ENCODE data around the gene SLC25A26. TPM values are rescaled to one million over a fixed set of nuclear protein-coding genes. Genes with fewer than 3 reads are reported as not detected.

The SLC25A26 gene
- total and polyA plus RNA-seq, 2 donors (not counting 1 experiment from before 2014, with no cell fraction given): 14.2 to 29.0 TPM

GRCh38 chr3:66385066-66385465, 164.3 kb downstream of the SLC25A26 start:
- peaks cover 31% of the 10 kb centered on the region for H3K36me3 ChIP-seq (ENCODE audit: control insufficient read depth, insufficient read depth, low read length)
- no peak for DNase-seq (ENCODE audit: low read depth in 2 of 2)
- H3K4me1 ChIP-seq (ENCODE audit: control insufficient read depth, extremely low read depth, insufficient read depth, low read length): no peaks in the 10 kb centered on the region
- no peak overlapping the region for H3K9ac ChIP-seq (ENCODE audit: insufficient read depth, low read length)
- no peak overlapping the region for H3K4me2 ChIP-seq (ENCODE audit: extremely low read depth, insufficient read depth, low read length)
- H3K79me2 ChIP-seq (ENCODE audit: control insufficient read depth, insufficient read depth, low read length): no peaks in the 10 kb centered on the region
- no peak overlapping the region for H3K27ac ChIP-seq (ENCODE audit: insufficient read depth, low read length)
- TF ChIP-seq EZH2 (IDR thresholded peaks at IDR 0.05; ENCODE audit: low read length, missing control alignments): no peak
- no peak for TF ChIP-seq CTCF (conservative IDR thresholded peaks at IDR 0.05 in 1 of 2, IDR thresholded peaks at IDR 0.05 in 1 of 2; ENCODE audit: low read depth in 1 of 2, low read length in 2 of 2)
- no peak overlapping the region for H2AFZ ChIP-seq (ENCODE audit: low read length)
- H3K4me3 ChIP-seq (replicated peaks in 1 of 4; ENCODE audit: control extremely low read depth in 1 of 4, insufficient read depth in 1 of 4, low read depth in 3 of 4, low read length in 4 of 4): no peak overlapping the region
- H4K20me1 ChIP-seq (ENCODE audit: control insufficient read depth, extremely low read depth, insufficient read depth, low read length): no peaks in the 10 kb centered on the region
- H3K9me3 ChIP-seq (ENCODE audit: control insufficient read depth, insufficient read depth, low read depth, low read length): no peaks in the 10 kb centered on the region
- H3K27me3 ChIP-seq (ENCODE audit: control insufficient read depth, insufficient read depth, low read length): no peaks in the 10 kb centered on the region

DNA sequence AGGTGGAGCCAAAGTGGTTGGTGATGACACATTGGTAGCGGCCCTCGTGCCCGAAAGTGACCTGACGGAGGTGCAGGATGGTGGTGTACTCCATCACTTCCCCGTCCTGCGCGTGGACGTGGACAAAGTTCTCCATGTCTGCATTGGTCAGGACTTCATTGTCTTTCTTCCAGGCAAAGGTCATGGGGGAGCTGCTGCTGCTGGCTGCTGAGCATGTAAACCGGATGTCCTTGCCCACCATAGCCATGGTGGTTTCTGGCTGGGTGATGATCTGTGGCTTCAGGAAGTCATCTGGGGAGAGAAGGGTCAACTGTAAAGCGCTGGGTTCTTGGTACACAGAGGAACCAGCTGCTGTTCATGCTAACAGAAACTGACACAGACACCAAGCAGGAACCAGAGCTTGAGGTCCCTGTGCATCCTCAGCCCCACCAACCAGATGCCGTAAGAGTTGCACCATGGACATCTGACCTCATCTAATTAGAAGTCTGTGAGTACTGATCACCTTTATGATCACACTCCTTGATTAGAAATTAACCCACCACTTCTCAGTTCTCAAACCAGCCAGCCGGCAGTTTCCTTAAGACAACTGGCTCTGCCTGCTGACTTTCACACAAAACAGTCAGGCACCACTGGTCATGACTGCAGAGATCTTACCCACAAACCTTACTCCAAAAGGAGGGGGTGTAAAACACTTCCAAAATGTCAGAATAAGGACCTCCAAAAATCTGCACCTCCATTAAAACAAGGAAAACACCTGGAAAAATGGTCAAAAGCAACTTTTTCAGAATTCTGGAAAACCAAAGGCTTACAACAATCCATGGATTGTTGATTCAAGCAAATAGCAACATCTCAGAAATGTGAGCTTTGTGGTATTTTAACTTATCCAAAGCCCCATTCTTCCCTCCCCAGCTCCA, 165.5 kb downstream of the SLC25A26 start:
- DNase-seq (ENCODE audit: low read depth in 2 of 2): no peak
- Histone ChIP-seq H3K4me1 (ENCODE audit: control insufficient read depth, extremely low read depth, insufficient read depth, low read length) (no peaks in the 10 kb centered on the region), H3K9me3 (ENCODE audit: control insufficient read depth, insufficient read depth, low read depth, low read length) (no peaks in the 10 kb centered on the region), H3K36me3 (ENCODE audit: control insufficient read depth, insufficient read depth, low read length) (peaks cover 27% of the 10 kb centered on the region), H3K79me2 (ENCODE audit: control insufficient read depth, insufficient read depth, low read length) (no peaks in the 10 kb centered on the region), H2AFZ (ENCODE audit: low read length) (no peak overlapping the region), H4K20me1 (ENCODE audit: control insufficient read depth, extremely low read depth, insufficient read depth, low read length) (no peaks in the 10 kb centered on the region), H3K27ac (ENCODE audit: insufficient read depth, low read length) (no peak overlapping the region), H3K27me3 (ENCODE audit: control insufficient read depth, insufficient read depth, low read length) (no peaks in the 10 kb centered on the region), H3K4me2 (ENCODE audit: extremely low read depth, insufficient read depth, low read length) (no peak overlapping the region), H3K9ac (ENCODE audit: insufficient read depth, low read length) (no peak overlapping the region), H3K4me3 (replicated peaks in 1 of 4; ENCODE audit: control extremely low read depth in 1 of 4, insufficient read depth in 1 of 4, low read depth in 3 of 4, low read length in 4 of 4) (no peak overlapping the region)
- no peak for TF ChIP-seq EZH2 (IDR thresholded peaks at IDR 0.05; ENCODE audit: low read length, missing control alignments)

DNA sequence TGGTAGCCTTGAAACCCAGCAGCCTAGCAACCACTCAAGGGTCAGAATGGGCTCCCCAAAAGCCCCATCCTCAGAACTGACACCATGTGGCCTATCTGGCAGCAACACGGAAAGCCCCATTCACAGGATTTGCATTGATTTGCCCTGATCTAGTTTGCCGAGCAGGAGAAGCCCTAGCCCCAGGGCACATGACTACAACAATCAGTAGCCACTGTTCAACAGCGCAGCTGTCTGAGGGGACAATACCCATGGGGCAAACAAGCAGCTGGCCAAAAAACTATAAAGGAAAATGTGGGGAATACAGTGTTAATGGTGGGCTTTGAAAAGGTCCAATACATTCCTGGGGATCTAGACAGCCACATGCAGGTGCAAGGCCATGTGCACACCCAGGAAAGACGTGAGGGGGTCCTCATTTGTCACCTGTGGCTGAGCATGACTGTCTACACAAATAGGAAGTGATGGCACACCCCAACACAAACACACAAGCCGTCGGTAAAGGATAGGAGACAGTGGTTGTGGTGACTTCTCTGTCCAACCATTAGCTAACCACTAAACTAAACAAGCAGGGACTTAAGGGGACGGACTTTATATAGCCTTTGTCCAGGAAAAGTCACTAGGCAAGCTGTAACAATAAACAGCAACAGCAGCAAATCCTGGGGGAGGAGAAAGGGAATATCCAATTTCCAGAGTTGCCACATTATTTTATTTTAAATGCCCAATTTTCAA, 166.3 kb downstream of the SLC25A26 start:
- Histone ChIP-seq H2AFZ (ENCODE audit: low read length) (no peak overlapping the region), H3K4me2 (ENCODE audit: extremely low read depth, insufficient read depth, low read length) (no peak overlapping the region), H4K20me1 (ENCODE audit: control insufficient read depth, extremely low read depth, insufficient read depth, low read length) (no peaks in the 10 kb centered on the region), H3K4me1 (ENCODE audit: control insufficient read depth, extremely low read depth, insufficient read depth, low read length) (no peaks in the 10 kb centered on the region), H3K9me3 (ENCODE audit: control insufficient read depth, insufficient read depth, low read depth, low read length) (no peaks in the 10 kb centered on the region), H3K36me3 (ENCODE audit: control insufficient read depth, insufficient read depth, low read length) (peaks cover 26% of the 10 kb centered on the region), H3K4me3 (replicated peaks in 1 of 4; ENCODE audit: control extremely low read depth in 1 of 4, insufficient read depth in 1 of 4, low read depth in 3 of 4, low read length in 4 of 4) (no peak overlapping the region), H3K27ac (ENCODE audit: insufficient read depth, low read length) (no peak overlapping the region), H3K79me2 (ENCODE audit: control insufficient read depth, insufficient read depth, low read length) (no peaks in the 10 kb centered on the region), H3K27me3 (ENCODE audit: control insufficient read depth, insufficient read depth, low read length) (no peaks in the 10 kb centered on the region), H3K9ac (ENCODE audit: insufficient read depth, low read length) (no peak overlapping the region)
- no peak for DNase-seq (ENCODE audit: low read depth in 2 of 2)
- no peak for TF ChIP-seq CTCF (conservative IDR thresholded peaks at IDR 0.05 in 1 of 2, IDR thresholded peaks at IDR 0.05 in 1 of 2; ENCODE audit: low read depth in 1 of 2, low read length in 2 of 2)
- no peak for TF ChIP-seq EZH2 (IDR thresholded peaks at IDR 0.05; ENCODE audit: low read length, missing control alignments)
